Retina (tissue), 1 donor: Measurements from ENCODE around the gene MPP4.

Experiments
- DNase-seq: peaks from one replicate; pipeline ENCODE4 v3.0.0-alpha.2; 2016

Gene MPP4, protein sequence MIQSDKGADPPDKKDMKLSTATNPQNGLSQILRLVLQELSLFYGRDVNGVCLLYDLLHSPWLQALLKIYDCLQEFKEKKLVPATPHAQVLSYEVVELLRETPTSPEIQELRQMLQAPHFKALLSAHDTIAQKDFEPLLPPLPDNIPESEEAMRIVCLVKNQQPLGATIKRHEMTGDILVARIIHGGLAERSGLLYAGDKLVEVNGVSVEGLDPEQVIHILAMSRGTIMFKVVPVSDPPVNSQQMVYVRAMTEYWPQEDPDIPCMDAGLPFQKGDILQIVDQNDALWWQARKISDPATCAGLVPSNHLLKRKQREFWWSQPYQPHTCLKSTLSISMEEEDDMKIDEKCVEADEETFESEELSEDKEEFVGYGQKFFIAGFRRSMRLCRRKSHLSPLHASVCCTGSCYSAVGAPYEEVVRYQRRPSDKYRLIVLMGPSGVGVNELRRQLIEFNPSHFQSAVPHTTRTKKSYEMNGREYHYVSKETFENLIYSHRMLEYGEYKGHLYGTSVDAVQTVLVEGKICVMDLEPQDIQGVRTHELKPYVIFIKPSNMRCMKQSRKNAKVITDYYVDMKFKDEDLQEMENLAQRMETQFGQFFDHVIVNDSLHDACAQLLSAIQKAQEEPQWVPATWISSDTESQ

DNA sequence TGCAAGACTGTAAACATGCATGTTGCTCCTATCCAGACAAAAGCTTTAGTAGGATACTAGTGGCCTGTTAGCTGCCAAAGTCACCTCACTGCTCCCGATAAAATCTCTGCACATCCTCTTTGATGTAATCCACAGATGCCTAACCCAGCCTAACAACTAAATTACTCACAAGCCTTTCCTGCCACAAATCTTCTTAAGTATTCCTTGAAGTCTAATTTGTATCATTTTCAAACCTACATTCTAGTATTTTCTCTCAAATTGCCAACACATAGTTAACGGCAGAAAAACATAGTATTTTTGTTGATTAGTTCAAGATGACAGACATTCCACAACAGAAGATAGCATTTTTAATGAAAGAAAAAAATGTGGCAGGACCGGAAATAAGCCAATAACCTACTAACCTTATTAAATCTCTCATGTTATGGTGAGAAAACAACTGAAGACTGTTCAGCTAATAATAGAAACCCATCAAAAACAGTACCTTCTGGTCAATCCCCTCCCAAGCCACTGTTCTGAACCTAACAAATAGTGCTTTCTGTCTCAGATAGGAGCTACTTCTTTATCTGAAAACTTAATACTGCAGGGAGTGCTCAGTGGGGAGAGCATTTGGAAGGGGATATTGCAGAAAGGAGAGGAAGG lies at the start of gene MPP4:
MPP4 (minus strand) TSS at position 57 of the 639 bp plus-strand sequence. CDS start 4,690 bp downstream, outside the sequence.
- no peak for DNase-seq

DNA sequence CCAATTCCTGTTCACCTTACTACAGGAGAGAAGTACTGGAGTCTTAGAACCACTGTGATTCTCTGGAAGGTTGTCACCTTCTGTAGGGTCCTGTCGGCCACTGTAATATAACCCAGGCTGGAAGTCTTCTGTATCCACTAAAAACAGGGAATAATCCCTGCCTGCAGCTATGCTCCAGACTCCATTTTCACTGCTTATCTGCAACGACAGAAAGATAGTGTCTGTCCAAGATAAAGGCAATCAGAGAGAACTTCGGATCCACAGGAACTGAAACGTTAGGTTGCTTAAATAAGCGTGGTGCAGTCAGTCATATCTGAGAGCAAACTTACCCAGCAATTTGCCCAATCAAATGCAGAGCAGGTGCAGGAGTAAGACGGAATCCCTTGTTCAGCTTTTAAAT lies 48.1 kb upstream of the MPP4 start:
- no peak for DNase-seq

GRCh38 chr2:201735486-201735885 lies 37.0 kb upstream of the MPP4 start:
- no peak for DNase-seq

- DNase-seq: no peak
Measured at GRCh38 chr2:201734111-201734510, 35.7 kb upstream of the MPP4 start.

DNA sequence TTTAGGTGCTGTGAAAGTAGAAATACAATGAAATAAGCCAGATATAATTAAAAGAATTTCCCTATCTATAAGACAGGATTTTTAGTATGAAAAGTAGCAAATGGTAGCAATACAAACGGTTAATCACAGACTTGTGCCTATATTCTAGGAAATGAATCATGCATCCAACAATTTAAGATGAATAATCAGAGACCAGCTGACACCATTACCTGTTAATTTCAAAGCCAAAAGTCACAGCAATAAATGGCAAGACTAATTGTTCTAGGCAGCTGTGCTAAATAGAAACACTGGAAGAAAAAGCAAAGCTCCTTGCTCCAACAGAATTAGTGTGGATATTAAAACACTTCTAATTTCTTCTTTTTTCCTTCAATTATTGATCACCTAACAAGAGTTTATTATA lies 35.1 kb upstream of the MPP4 start:
- no peak for DNase-seq

GRCh38 chr2:201730651-201731285 lies 32.3 kb upstream of the MPP4 start:
- no peak for DNase-seq

- no peak for DNase-seq
Measured at GRCh38 chr2:201715459-201715858, 17.0 kb upstream of the MPP4 start.

- DNase-seq: no peak
Measured at GRCh38 chr2:201712726-201713125, 14.3 kb upstream of the MPP4 start.

GRCh38 chr2:201709747-201710146 lies 11.3 kb upstream of the MPP4 start:
- DNase-seq: no peak

DNA sequence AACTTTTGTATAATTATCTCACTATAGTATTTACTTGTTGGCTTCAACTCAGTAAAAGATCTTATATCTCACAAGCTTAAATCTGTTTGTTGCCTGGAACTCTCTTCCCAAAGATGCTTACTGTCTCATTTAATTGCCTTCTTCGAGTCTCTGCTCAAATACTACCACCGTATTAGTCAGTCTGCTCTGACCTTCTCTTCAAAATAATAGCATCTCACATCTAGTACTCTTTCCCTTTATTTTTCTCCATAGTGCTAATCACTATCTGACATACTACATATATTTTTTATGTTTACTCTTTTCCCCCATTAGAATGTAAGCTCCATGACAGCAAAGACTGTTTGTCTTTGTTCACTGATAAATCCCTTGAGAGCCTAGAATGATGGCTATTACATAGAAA lies 10.6 kb upstream of the MPP4 start:
- DNase-seq: no peak

- DNase-seq: no peak
Measured at GRCh38 chr2:201707753-201708152, 9.3 kb upstream of the MPP4 start.

- DNase-seq: no peak
Measured at GRCh38 chr2:201707142-201707541, 8.7 kb upstream of the MPP4 start.

DNA sequence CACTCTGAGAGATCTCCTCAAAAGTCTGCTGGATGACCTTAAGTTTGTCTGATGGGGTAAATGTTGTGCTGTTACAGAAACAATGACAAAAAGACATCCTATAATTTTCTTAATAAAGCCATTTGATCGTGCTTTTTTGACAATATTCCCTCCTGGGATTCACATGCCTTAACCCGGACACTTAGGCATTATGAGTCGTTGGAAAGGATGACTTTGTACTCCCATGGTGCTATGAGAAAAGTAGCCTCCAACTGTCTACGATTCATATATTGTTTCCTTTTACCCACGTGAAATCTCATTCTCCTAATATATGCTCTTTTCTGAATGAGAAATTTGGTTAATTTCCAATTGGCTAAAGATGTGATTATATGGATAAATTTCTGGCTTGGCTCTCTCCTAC lies 6.1 kb upstream of the MPP4 start:
- DNase-seq: no peak

GRCh38 chr2:201701646-201702045 lies 3.2 kb upstream of the MPP4 start:
- DNase-seq: no peak

- no peak for DNase-seq
Measured at GRCh38 chr2:201699416-201699815, 972 bp upstream of the MPP4 start.

DNA sequence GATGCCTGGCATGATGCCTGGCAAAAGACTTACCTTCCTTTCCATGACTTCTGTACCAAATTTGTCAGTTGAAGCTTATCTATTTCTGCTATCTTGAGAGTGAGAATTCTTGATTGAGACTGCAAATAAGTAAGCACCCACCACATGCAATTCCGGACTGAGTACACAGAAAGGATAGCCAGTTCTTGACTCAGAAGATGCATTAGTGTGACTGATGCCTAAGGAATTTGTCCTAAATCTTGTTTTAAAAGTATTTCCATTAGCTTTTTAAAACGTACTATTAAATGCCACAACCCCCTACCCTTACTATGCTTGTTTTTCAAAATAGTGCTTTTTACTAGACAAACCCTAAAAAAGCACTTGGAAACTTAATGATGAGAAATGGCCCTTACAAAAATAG lies 545 bp downstream of the MPP4 start:
- no peak for DNase-seq

DNA sequence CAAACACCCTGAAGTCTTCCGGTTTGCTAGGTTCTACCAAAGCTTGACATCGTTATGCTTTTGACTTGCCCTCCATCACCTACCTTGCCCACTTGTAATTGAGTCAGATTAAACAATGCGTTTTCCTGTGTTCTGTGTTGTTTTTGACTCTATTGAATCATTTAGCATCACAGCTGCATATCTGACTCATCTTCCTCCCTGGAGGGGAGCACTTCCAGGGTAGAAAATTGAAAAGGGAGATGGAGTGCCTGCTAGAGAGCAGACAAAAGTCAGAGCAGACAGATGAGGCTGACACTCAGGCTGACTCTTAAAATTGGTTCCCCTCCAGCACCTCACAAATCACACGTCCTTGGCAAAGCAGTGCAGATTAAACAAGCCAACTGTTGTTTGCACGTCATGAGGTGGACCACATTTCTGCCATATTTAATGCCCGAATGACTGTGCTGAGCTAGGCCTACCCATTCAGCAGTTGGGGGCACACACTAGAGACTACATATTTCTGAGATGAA lies 2.2 kb downstream of the MPP4 start:
- DNase-seq: no peak

GRCh38 chr2:201685156-201685555 lies 13.3 kb downstream of the MPP4 start:
- no peak for DNase-seq

DNA sequence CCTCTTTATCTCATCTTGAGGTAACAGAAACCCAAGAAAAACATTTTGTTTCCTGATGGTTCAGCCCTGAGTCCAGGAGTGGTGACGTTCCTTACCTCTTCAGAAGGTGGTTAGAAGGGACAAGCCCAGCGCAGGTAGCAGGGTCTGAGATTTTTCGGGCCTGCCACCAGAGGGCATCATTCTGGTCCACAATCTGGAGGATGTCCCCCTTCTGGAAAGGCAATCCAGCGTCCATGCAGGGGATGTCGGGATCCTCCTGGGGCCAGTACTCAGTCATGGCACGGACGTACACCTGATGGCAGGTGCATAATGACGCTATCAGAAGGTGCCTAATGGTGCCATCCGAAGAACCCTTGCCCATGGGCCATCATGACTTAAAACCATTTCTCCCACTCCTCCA lies 17.7 kb downstream of the MPP4 start:
- no peak for DNase-seq

- DNase-seq: no peak
Measured at GRCh38 chr2:201678401-201678800, 20.0 kb downstream of the MPP4 start.

DNA sequence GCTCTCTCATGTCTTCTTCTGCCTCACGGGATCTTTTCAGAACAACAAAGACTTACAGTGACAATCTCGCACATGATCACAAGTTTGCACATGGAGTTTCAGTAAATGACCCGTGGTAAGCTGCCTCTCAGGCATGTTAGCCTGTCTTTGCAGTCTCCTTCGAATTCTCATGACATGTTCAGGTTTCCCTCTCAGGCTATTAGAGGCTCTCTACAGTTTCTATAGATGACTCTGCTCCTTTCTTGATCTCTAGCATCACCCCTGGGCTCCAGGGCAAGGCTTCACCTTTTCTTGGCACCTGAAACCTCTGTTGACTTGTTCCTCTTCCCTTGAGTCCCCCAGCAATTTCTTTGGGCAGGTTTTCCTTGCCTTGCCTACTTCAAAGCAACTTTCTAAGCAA lies 23.0 kb downstream of the MPP4 start:
- no peak for DNase-seq

- no peak for DNase-seq
Measured at GRCh38 chr2:201674794-201675193, 23.6 kb downstream of the MPP4 start.

DNA sequence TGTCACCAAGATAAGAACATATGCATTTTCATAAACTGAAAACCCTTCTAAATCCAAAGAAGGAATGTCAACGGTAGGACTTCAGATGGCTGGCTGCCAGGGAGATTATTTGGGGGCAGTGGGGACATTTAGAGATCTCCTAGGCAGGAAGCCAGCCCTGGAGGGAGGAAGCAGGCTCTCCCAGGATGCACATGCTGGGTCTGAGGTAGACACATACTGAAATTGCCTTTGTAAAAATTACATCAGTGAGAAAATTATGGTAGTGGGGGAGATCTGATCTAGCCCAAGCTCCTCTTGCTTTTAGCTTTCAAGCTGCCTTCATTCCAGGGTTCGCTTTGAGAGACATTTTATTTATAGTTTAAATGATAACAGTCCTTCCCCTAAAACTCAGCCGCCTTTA lies 24.1 kb downstream of the MPP4 start:
- DNase-seq: no peak
